Esophagus squamous epithelium (tissue), 4 donors: ENCODE data around the gene TREML2.

Experiments used
- POLR2A ChIP-seq, 4 donors: fragments of 450-650 bp; IDR thresholded peaks; one replicate each; pipeline ENCODE4 v1.6.1; 2017; ENCODE audit warnings: antibody characterized with exemption in 4 of 4, mild to moderate bottlenecking in 4 of 4, moderate library complexity in 3 of 4
- TF ChIP-seq, protein P1 (sequence below), 6 experiments: fragments of 450-650 bp in 4 of 6; fragments of 200-600 bp in 2 of 6; sonication (generic) in 2 of 6; IDR thresholded peaks; one replicate each; pipeline ENCODE4 v1.5.1; 2016 to 2019; ENCODE audit warnings: antibody characterized with exemption in 6 of 6, mild to moderate bottlenecking in 4 of 6, moderate library complexity in 4 of 6

DNA sequence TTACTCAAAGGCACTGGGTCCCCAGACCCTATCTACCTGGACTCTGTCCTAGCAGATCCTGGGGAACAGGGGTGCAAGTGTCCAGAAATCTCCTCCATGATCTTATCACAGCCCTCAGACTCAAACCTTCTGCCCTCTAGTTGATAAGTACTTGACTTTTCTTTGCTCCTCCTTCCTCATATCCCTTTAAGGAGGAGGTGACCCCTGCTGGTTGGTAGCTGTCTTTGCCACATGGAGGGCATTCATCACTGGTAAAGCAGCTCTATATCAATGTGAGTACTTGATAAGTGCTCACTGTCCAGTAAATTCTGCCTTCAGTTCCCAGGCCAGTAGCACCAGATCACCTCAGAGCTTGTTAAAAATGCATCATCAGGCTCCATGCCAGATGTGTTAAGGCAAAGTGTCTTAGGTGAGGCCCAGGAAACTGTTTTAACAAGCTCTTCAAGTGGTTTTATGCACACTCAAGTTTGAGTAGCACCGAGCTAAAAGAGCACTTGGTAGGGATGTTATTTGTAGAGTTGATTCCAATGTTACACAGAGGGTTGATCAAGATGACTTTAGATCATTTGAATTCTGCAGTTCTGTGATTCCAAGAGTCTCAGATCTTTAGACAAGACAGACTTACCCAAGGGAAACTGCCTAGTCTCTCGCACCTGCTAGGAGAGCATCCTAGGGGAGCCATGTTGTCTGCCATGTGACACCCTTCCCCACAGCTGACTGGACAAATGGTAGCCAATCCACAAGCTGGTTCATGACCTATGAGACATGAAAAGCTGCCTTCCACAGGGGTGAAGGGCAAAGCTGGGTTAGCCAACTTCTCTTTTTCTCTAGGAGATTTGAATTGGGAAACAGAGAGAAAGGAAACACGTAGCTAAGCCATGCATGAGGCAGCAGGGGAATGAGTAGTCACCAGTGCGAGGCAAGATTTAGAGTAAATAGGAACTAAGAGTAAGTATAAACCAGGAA, 18.6 kb downstream of the TREML2 start:
- no peak for TF ChIP-seq POLR2A (IDR thresholded peaks at IDR 0.05)
- TF ChIP-seq, protein P1, sequence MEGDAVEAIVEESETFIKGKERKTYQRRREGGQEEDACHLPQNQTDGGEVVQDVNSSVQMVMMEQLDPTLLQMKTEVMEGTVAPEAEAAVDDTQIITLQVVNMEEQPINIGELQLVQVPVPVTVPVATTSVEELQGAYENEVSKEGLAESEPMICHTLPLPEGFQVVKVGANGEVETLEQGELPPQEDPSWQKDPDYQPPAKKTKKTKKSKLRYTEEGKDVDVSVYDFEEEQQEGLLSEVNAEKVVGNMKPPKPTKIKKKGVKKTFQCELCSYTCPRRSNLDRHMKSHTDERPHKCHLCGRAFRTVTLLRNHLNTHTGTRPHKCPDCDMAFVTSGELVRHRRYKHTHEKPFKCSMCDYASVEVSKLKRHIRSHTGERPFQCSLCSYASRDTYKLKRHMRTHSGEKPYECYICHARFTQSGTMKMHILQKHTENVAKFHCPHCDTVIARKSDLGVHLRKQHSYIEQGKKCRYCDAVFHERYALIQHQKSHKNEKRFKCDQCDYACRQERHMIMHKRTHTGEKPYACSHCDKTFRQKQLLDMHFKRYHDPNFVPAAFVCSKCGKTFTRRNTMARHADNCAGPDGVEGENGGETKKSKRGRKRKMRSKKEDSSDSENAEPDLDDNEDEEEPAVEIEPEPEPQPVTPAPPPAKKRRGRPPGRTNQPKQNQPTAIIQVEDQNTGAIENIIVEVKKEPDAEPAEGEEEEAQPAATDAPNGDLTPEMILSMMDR (IDR thresholded peaks at IDR 0.05): peak in 5 of 6 experiments; percentile 30 to 55 (median 42)
